Activated T-helper 1 cell treated with Interleukin-2 at 50 U/mL for 16 hours (primary cell): ENCODE results near the gene SLC9A9.

ENCODE experiments used
- DNase-seq: peaks from one replicate; pipeline ENCODE4 v3.0.0-alpha.2; 2020; ENCODE audit warnings: low read depth

Gene SLC9A9

GRCh38 chr3:143243686-143244085 is 604.6 kb downstream of the SLC9A9 start:
- no peak for DNase-seq

DNA sequence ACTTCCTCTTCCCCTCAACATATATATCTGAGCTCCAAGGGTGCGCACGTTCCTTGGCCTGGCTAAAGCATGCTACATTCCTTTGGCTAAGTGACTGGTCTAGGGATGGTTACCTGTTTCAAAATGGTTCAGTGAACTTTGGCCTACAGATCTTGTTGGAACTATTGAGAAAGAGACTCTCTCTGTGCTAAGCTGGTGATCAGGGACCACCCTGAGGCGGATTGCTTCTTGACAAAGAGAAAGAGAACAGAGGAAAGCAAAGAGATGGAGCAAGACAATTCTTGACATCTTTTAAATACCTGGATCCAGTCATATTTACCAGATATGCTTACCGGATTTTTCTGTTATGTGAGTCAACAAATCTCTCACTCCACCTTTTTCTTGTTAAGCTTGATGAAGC is 605.6 kb downstream of the SLC9A9 start:
- DNase-seq, result no peak

- no peak for DNase-seq
Measured at GRCh38 chr3:143242101-143242500, 606.2 kb downstream of the SLC9A9 start.

GRCh38 chr3:143241481-143241951 is 606.8 kb downstream of the SLC9A9 start:
- no peak for DNase-seq

DNA sequence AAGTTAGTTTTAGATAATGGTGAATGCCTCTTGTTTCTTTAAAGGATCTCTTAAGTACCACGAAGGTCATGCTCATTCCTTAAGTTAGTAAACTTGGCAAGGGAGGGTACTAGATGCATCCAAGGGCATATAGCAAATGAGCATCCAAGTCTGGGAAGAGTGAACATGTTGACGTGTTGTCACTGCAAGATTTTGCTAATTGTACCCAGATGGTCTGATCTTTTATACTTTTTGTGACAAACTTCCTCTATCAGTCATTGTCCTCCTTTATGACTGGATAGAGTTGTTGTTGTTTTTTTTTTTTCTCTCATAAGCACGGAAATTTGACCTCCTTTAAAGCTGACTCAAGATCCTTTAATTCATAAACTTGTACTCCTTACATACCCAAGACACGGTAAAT is 607.4 kb downstream of the SLC9A9 start:
- DNase-seq, result no peak

- DNase-seq, result no peak
Measured at GRCh38 chr3:143239031-143239430, 609.2 kb downstream of the SLC9A9 start.

GRCh38 chr3:143237077-143237627 is 611.1 kb downstream of the SLC9A9 start:
- no peak for DNase-seq

GRCh38 chr3:143236226-143236964 is 611.9 kb downstream of the SLC9A9 start:
- DNase-seq, result no peak

DNA sequence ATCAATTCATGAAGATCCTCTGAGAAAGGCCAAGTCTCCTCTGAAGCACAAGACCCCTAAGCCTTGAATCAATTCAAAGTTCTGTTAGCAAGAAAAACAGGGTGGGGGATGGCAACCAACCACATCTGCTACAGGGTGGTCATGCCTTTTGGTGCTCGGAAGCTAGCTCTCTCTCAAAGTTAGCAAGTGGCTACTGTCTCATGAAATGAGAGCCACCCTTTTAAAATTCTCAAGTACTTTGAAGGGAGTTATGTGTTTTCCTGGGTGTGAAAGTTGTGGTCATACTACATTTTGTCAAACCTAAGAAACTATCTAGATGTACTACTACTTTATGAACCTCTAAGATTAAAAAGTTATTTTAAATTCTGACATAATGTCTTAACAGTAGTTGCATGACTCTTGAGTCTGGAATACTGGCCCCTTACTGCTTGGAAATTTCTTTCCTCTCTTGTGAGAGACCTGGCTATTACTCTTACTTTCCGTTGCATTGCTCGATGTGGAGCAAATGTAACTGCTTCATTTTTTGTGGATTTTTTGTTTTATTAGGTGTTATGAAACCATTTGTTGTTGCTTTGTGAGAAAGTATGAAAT is 612.6 kb downstream of the SLC9A9 start:
- no peak for DNase-seq

DNA sequence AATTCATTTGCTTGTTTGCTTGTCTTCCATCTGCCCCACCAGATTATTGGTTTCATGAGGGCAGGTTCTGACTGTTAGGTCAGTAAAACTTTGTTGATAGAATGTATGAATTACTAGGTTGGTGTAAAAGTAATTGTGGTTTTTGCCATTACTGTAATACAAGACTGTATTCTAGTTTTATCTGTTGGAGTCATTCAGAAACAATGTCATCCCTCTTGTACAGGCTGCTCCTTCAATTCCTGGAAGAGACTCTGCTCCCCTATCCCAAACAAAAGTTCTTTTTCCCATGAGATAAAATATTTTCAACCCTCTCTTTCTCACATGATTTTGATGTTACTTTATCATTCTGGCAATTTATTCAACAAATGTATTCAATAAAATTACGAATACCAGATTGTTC is 613.7 kb downstream of the SLC9A9 start:
- no peak for DNase-seq

GRCh38 chr3:143232981-143233380 is 615.3 kb downstream of the SLC9A9 start:
- DNase-seq, result no peak

DNA sequence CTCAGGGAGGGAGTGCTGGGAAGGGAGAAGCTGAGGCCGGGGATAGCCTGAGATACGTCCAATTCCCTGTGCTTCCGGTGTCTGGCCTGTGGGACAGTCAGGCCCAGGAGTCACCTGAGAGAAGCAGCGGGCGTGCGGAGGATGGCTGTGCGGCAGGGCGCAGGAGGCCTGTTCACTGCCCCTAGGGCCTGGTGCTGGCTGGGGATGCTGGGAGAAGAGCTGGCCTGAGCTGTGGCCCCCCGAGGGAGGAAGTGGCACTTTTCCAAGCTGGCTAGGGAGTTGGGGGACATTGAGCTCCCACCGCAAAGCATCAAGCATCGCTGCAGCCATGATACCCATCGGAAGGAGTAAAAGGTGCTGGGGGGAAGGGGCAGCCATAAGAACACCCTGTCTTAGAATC is 619.9 kb downstream of the SLC9A9 start:
- DNase-seq, result no peak

GRCh38 chr3:143226678-143227291 is 621.5 kb downstream of the SLC9A9 start:
- no peak for DNase-seq

GRCh38 chr3:143224716-143225115 is 623.6 kb downstream of the SLC9A9 start:
- no peak for DNase-seq

- no peak for DNase-seq
Measured at GRCh38 chr3:143222981-143223380, 625.3 kb downstream of the SLC9A9 start.

- no peak for DNase-seq
Measured at GRCh38 chr3:143222505-143222904, 625.8 kb downstream of the SLC9A9 start.

- DNase-seq, result no peak
Measured at GRCh38 chr3:143221446-143221845, 626.8 kb downstream of the SLC9A9 start.

GRCh38 chr3:143220741-143221140 is 627.5 kb downstream of the SLC9A9 start:
- DNase-seq, result no peak

DNA sequence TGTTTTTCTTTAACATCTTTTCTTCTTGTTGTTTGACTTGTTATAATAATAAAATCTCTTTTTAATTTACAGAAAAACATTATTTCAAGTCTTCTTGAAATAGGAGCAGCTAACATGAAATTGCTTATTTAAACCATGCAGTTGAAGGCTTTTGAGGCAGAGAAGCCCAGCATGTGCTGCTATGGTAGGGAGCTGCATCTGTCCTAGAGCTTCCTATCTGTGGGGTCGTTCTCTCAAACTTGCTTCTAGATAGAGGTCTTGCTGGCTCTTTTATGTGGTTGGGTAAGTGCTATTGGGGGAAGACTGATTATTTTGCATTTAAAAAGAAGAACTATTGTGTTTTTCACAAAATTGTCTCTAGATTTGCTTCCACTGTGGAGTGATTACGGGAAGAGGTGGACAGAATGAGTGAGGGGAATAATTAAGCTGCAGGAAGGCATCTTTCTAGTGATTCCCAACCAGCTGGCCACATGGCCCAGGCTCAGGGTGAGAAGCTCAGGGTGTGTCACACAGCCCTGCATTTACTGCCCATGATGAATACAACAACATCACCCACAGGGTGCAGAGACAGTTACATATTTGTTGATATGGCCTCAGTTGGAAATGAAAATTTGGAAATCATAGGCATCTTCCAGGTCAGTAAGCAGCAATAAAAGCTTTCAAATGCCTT is 630.0 kb downstream of the SLC9A9 start:
- DNase-seq, result no peak

DNA sequence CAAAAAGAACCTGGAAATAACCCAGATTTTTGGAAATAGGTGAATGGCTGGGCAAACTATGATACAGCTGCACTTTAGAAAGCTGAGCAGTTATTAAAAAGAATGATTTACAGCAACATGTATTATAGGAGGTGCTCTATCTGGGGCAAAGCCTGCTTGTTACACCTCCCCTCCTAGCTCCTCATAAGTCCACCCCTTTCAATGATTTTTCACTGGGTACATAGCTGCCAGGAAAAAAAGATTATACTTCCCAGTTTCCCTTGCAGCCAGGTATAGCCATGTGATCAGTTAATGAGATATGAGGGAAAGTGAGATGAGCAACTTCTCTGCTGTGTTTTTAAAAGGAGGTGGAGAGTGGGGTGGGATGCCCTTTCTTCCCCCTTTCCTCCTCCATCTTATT is 631.0 kb downstream of the SLC9A9 start:
- DNase-seq, result no peak

DNA sequence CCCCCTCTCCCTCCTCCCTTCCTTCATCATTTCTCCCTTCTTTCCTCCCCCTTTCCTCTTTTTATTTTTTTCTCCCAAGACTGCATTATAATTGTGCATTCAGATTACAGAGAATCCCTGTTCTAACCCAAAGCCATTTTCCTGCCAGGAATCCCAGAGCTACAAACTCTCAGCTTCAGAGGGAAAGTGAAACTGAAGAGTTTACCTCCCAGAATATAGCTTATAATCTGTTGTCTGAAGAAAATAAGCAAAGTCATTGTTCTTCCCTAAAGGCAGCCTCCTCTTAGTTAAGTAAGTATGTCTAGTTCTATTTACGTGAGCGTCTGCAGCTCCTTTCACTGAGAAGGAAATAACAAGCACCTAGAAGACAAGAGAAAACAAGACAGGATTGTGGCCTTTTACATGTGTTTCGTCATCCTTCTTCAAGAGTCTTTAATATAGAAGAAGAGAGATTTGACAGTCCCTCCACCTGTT is 631.5 kb downstream of the SLC9A9 start:
- no peak for DNase-seq
